Transverse colon (tissue), 4 donors: ENCODE measurements around the gene HAPLN3. TPM values are rescaled to one million over a fixed set of nuclear protein-coding genes. Genes with fewer than 3 reads are reported as not detected.

Source experiments
- DNase-seq: peaks from one replicate; pipeline ENCODE4 v3.0.0-alpha.2; 2019
- H3K27ac ChIP-seq, 4 donors: fragments of 200-600 bp; sonication (generic); 2 replicates each; pipeline ENCODE4 v1.5.1; 2016 to 2018; ENCODE audit warnings: inconsistent platforms in 4 of 4
- H3K27me3 ChIP-seq: fragments of 200-600 bp; sonication (generic); 2 replicates; pipeline ENCODE4 v1.5.1; 2017; ENCODE audit warnings: inconsistent platforms
- H3K36me3 ChIP-seq, 4 donors: fragments of 200-600 bp; sonication (generic); 2 replicates each; pipeline ENCODE4 v1.5.1; 2017 to 2019; ENCODE audit warnings: inconsistent platforms in 4 of 4
- H3K4me1 ChIP-seq, 4 donors: fragments of 200-600 bp; sonication (generic); 2 replicates each; pipeline ENCODE4 v1.5.1; 2017 to 2020; ENCODE audit warnings: inconsistent platforms in 4 of 4
- H3K4me3 ChIP-seq, 4 donors: fragments of 200-600 bp; sonication (generic); 1 replicate in 1 of 4; 2 replicates in 3 of 4; pipeline versions ENCODE4 v1.5.1 to v1.6.1; 2017 to 2019; ENCODE audit warnings: inconsistent platforms in 4 of 4
- H3K9me3 ChIP-seq, 2 donors: fragments of 200-600 bp; sonication (generic); 2 replicates each; pipeline ENCODE4 v1.5.1; 2017 to 2019; ENCODE audit warnings: inconsistent platforms in 2 of 2
- CTCF ChIP-seq, 5 experiments: fragments of 200-600 bp in 3 of 5; fragments of 450-650 bp in 2 of 5; sonication (generic) in 3 of 5; IDR thresholded peaks; 1 replicate in 2 of 5; 2 replicates in 3 of 5; pipeline ENCODE4 v1.5.1; 2016 to 2017; ENCODE audit warnings: antibody characterized with exemption in 5 of 5, inconsistent platforms in 3 of 5, mild to moderate bottlenecking in 2 of 5, moderate library complexity in 1 of 5
- EP300 ChIP-seq: sonication (generic); formaldehyde crosslinking; IDR thresholded peaks from one replicate; pipeline ENCODE4 v1.6.1; 2017; ENCODE audit warnings: antibody characterized with exemption, low read depth
- POLR2A ChIP-seq: fragments of 450-650 bp; IDR thresholded peaks from one replicate; pipeline ENCODE4 v1.6.1; 2016; ENCODE audit warnings: antibody characterized with exemption, mild to moderate bottlenecking, moderate library complexity
- POLR2AphosphoS5 ChIP-seq, 3 donors: sonication (generic); formaldehyde crosslinking; IDR thresholded peaks; one replicate each; pipeline ENCODE4 v1.6.1; 2016; ENCODE audit warnings: antibody characterized with exemption in 3 of 3
- WGBS, 2 donors: methylation state at CpG; one replicate each; pipeline ENCODE4 v1.1.5; 2018; ENCODE audit warnings: low coverage in 1 of 2; 5-methylcytosine and 5-hydroxymethylcytosine counted together
- in situ Hi-C, 4 donors: fragments of 200-750 bp; cut with MboI; loops; one replicate each; pipeline versions ENCODE4 v1.15.0 to v1.15.1; 2017; ENCODE audit warnings: low sequenced_read_pairs in 3 of 4, low pct_ligation_motif_present in 1 of 4, low pct_unique_long_range_greater_than_20kb in 1 of 4
- intact Hi-C: fragments of 100-400 bp; cut with DNase I; formaldehyde crosslinking; loops from one replicate; pipeline ENCODE4 v1.15.1; 2023; ENCODE audit warnings: low total_unique reads
- total RNA-seq, 4 donors: library from RNA; depleted of rRNA; stranded (reverse); fragments of >200 nt; gene quantifications; one replicate each; pipeline ENCODE4 v1.1.0, GENCODE V29; 2016

HAPLN3 gene
- total RNA-seq, 4 donors from 2014 or later = 0.37 to 3.8 (median 2.7) TPM

- Histone ChIP-seq H3K4me3 (no peak overlapping the region), H3K9me3 (no peaks in the 10 kb centered on the region), H3K4me1 (no peaks in the 10 kb centered on the region), H3K27ac (no peak overlapping the region), H3K27me3 (peaks cover 6% of the 10 kb centered on the region), H3K36me3 (no peaks in the 10 kb centered on the region)
- in situ Hi-C loops (no loop called here), intact Hi-C loops (no loop called here)
- no peak for TF ChIP-seq POLR2A
- no peak for TF ChIP-seq CTCF (IDR thresholded peaks at IDR 0.05)
- no peak for TF ChIP-seq EP300
- no peak for TF ChIP-seq POLR2AphosphoS5 (IDR thresholded peaks at IDR 0.05)
- WGBS, 2 donors = 81% methylated on average over 10 of the region's 10 CpGs; no CpG with 5 or more reads in 1 of the 2 donors
- DNase-seq = no peak
These were observed 18.8 kb downstream of the HAPLN3 start for GRCh38 chr15:88876573-88876972.

- H3K36me3 ChIP-seq = no peaks in the 10 kb centered on the region
- no peak for TF ChIP-seq POLR2A
- no peaks in the 10 kb centered on the region for H3K9me3 ChIP-seq
- WGBS, 2 donors = 44% methylated on average over 1 to 6 of the region's 6 CpGs
- H3K27me3 ChIP-seq = peaks cover 6% of the 10 kb centered on the region
- intact Hi-C loops = no loop called here
- no peaks in the 10 kb centered on the region for H3K4me1 ChIP-seq
- no peak overlapping the region for H3K27ac ChIP-seq
- DNase-seq = no peak
- H3K4me3 ChIP-seq = no peak overlapping the region
- in situ Hi-C loops = no loop called here
These were observed 20.7 kb downstream of the HAPLN3 start for GRCh38 chr15:88874684-88875083.

GRCh38 chr15:88874275-88874674, 21.1 kb downstream of the HAPLN3 start:
- intact Hi-C loops = no loop called here
- no peak for TF ChIP-seq POLR2A
- TF ChIP-seq CTCF (IDR thresholded peaks at IDR 0.05) = no peak
- TF ChIP-seq POLR2AphosphoS5 (IDR thresholded peaks at IDR 0.05) = no peak
- no peak for TF ChIP-seq EP300
- no peaks in the 10 kb centered on the region for H3K9me3 ChIP-seq
- peaks cover 6% of the 10 kb centered on the region for H3K27me3 ChIP-seq
- H3K36me3 ChIP-seq = no peaks in the 10 kb centered on the region
- 86 to 88% methylated on average over 2 to 15 of the region's 15 CpGs for WGBS, 2 donors
- no peak for DNase-seq
- H3K4me1 ChIP-seq = no peaks in the 10 kb centered on the region
- H3K27ac ChIP-seq = no peak overlapping the region
- in situ Hi-C loops = no loop called here
- H3K4me3 ChIP-seq = no peak overlapping the region

GRCh38 chr15:88873786-88874185, 21.6 kb downstream of the HAPLN3 start:
- H3K4me3 ChIP-seq = no peak overlapping the region
- no peaks in the 10 kb centered on the region for H3K9me3 ChIP-seq
- TF ChIP-seq POLR2AphosphoS5 (IDR thresholded peaks at IDR 0.05) (no peak), POLR2A (no peak), CTCF (IDR thresholded peaks at IDR 0.05) (no peak), EP300 (no peak)
- H3K27ac ChIP-seq = no peak overlapping the region
- DNase-seq = no peak
- H3K27me3 ChIP-seq = peaks cover 6% of the 10 kb centered on the region
- 90% methylated on average over 11 of the region's 13 CpGs; no CpG with 5 or more reads in 1 of the 2 donors for WGBS, 2 donors
- H3K36me3 ChIP-seq = no peaks in the 10 kb centered on the region
- no peaks in the 10 kb centered on the region for H3K4me1 ChIP-seq
- intact Hi-C loops (no loop called here), in situ Hi-C loops (no loop called here)

GRCh38 chr15:88872706-88873105, 22.6 kb downstream of the HAPLN3 start:
- H3K4me3 ChIP-seq = no peak overlapping the region
- H3K4me1 ChIP-seq = no peaks in the 10 kb centered on the region
- 43% methylated on average over 9 of the region's 9 CpGs; no CpG with 5 or more reads in 1 of the 2 donors for WGBS, 2 donors
- H3K36me3 ChIP-seq = no peaks in the 10 kb centered on the region
- in situ Hi-C loops = no loop called here
- TF ChIP-seq POLR2A (no peak), CTCF (IDR thresholded peaks at IDR 0.05) (no peak), EP300 (no peak)
- H3K27ac ChIP-seq = no peak overlapping the region
- H3K9me3 ChIP-seq = no peaks in the 10 kb centered on the region
- no peak for DNase-seq
- intact Hi-C loops = no loop called here
- peaks cover 6% of the 10 kb centered on the region for H3K27me3 ChIP-seq
